Osteoblast (primary cell): ENCODE data around the gene FITM1. TPM values are rescaled to one million over a fixed set of nuclear protein-coding genes. Genes with fewer than 3 reads are reported as not detected.
A peak's percentile ranks its signal among the peaks of the same experiment; 100 is the strongest.

Experiments used
- DNase-seq: peaks from one replicate; pipeline ENCODE4 v3.0.0; 2011; ENCODE audit warnings: low spot score, mixed read lengths; ENCODE audit not compliant: insufficient read length; ENCODE audit errors: missing footprints
- H2AFZ ChIP-seq: 2 replicates; pipeline ENCODE4 v1.6.0; 2011; ENCODE audit warnings: mild to moderate bottlenecking, low read length
- H3K27ac ChIP-seq: 2 replicates; pipeline ENCODE4 v1.5.1; 2011; ENCODE audit warnings: mild to moderate bottlenecking, low read depth, low read length, moderate library complexity
- H3K27me3 ChIP-seq: 2 replicates; pipeline ENCODE4 v1.6.0; 2012; ENCODE audit warnings: mild to moderate bottlenecking, control low read depth, inconsistent platforms, low read length, moderate library complexity; ENCODE audit not compliant: insufficient read depth
- H3K36me3 ChIP-seq: 2 replicates; pipeline ENCODE4 v1.5.1; 2011; ENCODE audit warnings: mild to moderate bottlenecking, low read length, control low read depth, moderate library complexity; ENCODE audit not compliant: insufficient read depth
- H3K4me1 ChIP-seq: 2 replicates; pipeline ENCODE4 v1.5.1; 2011; ENCODE audit warnings: mild to moderate bottlenecking, low read length, control low read depth, moderate library complexity; ENCODE audit not compliant: insufficient read depth
- H3K4me2 ChIP-seq: 2 replicates; pipeline ENCODE4 v1.6.0; 2011; ENCODE audit warnings: mild to moderate bottlenecking, low read length; ENCODE audit not compliant: insufficient read depth
- H3K4me3 ChIP-seq: fragments of 200-600 bp; sonication (generic); 3 replicates; pipeline ENCODE4 v1.5.1; 2012; ENCODE audit warnings: mild to moderate bottlenecking, low read length, inconsistent platforms; ENCODE audit not compliant: insufficient read depth
- H3K79me2 ChIP-seq: 2 replicates; pipeline ENCODE4 v1.6.0; 2012; ENCODE audit warnings: mild to moderate bottlenecking, low read length, control low read depth, inconsistent platforms; ENCODE audit not compliant: insufficient read depth
- H3K9me3 ChIP-seq: 2 replicates; pipeline ENCODE4 v1.5.1; 2011; ENCODE audit warnings: low read depth, low read length, control low read depth
- H4K20me1 ChIP-seq: 2 replicates; pipeline ENCODE4 v1.6.0; 2012; ENCODE audit warnings: mild to moderate bottlenecking, low read length, control low read depth; ENCODE audit not compliant: insufficient read depth
- total RNA-seq: library from RNA; depleted of rRNA; stranded (reverse); fragments of >200 nt; gene quantifications from 2 replicates; pipeline ENCODE4 v1.2.3, GENCODE V29; 2012
- TF ChIP-seq, protein P1 (sequence below): IDR thresholded peaks from 2 replicates; pipeline ENCODE4 v1.5.1; 2011; ENCODE audit warnings: mild to moderate bottlenecking, low read depth, low read length, moderate library complexity; ENCODE audit errors: extremely low read depth

Gene FITM1
- total RNA-seq, 1 donor = 0.72 TPM

DNA sequence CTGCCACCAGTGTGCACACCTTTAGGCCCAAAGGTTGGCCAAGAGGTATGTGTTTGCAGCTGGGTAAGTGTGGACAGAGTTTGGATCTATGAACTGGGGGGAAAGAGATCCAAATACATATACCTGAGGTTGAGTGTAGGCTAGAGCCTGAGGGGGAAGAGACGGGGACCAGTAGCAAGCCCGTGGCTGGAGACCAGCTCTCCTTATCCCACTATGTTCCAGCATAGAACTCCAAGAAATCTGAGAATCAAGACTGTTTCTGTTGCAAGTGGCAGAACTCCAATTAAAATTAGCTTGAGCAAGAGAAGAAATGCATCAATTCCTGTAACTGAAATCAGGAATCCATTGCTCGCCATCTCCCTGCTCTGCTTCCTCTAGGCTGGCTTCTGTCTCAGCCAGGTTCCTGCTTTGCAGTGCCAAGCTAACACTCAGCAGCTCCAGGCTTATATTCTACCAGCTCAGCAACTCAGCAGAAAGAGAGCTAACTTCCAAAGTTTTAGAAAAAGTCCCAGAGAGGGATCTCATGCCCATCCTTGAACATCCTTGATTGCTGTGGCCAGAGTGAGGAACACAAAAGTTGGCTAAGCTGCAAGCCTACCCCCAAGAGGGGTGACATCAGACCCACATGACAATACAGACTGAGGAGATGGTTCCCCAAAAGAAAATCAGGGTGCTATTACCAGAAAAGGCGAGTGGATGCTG, 37.8 kb upstream of the FITM1 start:
- Histone ChIP-seq H3K27me3 (no peaks in the 10 kb centered on the region), H3K36me3 (no peaks in the 10 kb centered on the region), H3K4me1 (peaks cover 10% of the 10 kb centered on the region), H3K4me2 (no peak overlapping the region), H3K9me3 (no peaks in the 10 kb centered on the region), H4K20me1 (no peaks in the 10 kb centered on the region), H3K27ac (no peak overlapping the region), H2AFZ (no peak overlapping the region), H3K79me2 (peaks cover 10% of the 10 kb centered on the region), H3K4me3 (no peak overlapping the region)
- peak; percentile 30 for DNase-seq
- TF ChIP-seq, protein P1, sequence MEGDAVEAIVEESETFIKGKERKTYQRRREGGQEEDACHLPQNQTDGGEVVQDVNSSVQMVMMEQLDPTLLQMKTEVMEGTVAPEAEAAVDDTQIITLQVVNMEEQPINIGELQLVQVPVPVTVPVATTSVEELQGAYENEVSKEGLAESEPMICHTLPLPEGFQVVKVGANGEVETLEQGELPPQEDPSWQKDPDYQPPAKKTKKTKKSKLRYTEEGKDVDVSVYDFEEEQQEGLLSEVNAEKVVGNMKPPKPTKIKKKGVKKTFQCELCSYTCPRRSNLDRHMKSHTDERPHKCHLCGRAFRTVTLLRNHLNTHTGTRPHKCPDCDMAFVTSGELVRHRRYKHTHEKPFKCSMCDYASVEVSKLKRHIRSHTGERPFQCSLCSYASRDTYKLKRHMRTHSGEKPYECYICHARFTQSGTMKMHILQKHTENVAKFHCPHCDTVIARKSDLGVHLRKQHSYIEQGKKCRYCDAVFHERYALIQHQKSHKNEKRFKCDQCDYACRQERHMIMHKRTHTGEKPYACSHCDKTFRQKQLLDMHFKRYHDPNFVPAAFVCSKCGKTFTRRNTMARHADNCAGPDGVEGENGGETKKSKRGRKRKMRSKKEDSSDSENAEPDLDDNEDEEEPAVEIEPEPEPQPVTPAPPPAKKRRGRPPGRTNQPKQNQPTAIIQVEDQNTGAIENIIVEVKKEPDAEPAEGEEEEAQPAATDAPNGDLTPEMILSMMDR = no peak

GRCh38 chr14:24093207-24093900, 37.1 kb upstream of the FITM1 start:
- Histone ChIP-seq H3K4me3 (peak overlapping the region; percentile 92), H3K9me3 (no peaks in the 10 kb centered on the region), H3K27ac (no peak overlapping the region), H3K27me3 (no peaks in the 10 kb centered on the region), H3K4me1 (peaks cover 10% of the 10 kb centered on the region), H3K36me3 (peaks cover under 1% of the 10 kb centered on the region), H3K4me2 (peak overlapping the region; percentile 89), H4K20me1 (no peaks in the 10 kb centered on the region), H2AFZ (peak overlapping the region; percentile 91), H3K79me2 (peaks cover 10% of the 10 kb centered on the region)
- TF ChIP-seq, protein P1 = no peak
- peak; percentile 36 for DNase-seq

GRCh38 chr14:24093901-24094840, 36.3 kb upstream of the FITM1 start, which contains the start of gene PCK2:
TSS of gene PCK2 (plus strand) at chr14:24094311. CDS start at chr14:24094406, 95 bp downstream.
- Histone ChIP-seq H3K4me1 (peaks cover 10% of the 10 kb centered on the region), H3K4me2 (peak within 1 kb of the TSS; percentile 89), H3K27me3 (no peaks in the 10 kb centered on the region), H3K27ac (peak within 1 kb of the TSS; percentile 57), H3K36me3 (peaks cover 5% of the 10 kb centered on the region), H2AFZ (peak within 1 kb of the TSS; percentile 91), H3K4me3 (peak within 1 kb of the TSS; percentile 92), H3K79me2 (peaks cover 10% of the 10 kb centered on the region), H3K9me3 (no peaks in the 10 kb centered on the region), H4K20me1 (no peaks in the 10 kb centered on the region)
- TF ChIP-seq, protein P1 = no peak
- peak; percentile 98 for DNase-seq
